Measurements from ENCODE around the gene SMDT1. TPM values are rescaled to one million over a fixed set of nuclear protein-coding genes. Genes with fewer than 3 reads are reported as not detected.

Gene SMDT1
- 100 to 1,000 TPM; 124 to 190 (median 153) TPM for total RNA-seq
- polyA plus RNA-seq, result 188 TPM
- long read RNA-seq, donor 1, transcript SMDT1-201 (3 exons, 1,567 nt), result major isoform, 98 of 109 reads
- long read RNA-seq, donor 1, partial matches to known transcripts, result 0 of 109 reads
- long read RNA-seq, donor 1, other reads (novel, unspliced or antisense), result 5 of 109 reads
- long read RNA-seq, donor 2, transcript SMDT1-202 (3 exons, 591 nt), result minor isoform, 6 of 111 reads
- long read RNA-seq, donor 2, transcript SMDT1-201 (3 exons, 1,567 nt), result major isoform, 102 of 111 reads
- long read RNA-seq, donor 2, partial matches to known transcripts, result 1 of 111 reads
- long read RNA-seq, donor 2, other reads (novel, unspliced or antisense), result 2 of 111 reads
- long read RNA-seq, donor 3, transcript SMDT1-201 (3 exons, 1,567 nt), result major isoform, 35 of 39 reads
- long read RNA-seq, donor 3, partial matches to known transcripts, result 0 of 39 reads
- long read RNA-seq, donor 3, other reads (novel, unspliced or antisense), result 3 of 39 reads
- long read RNA-seq, donor 4, transcript SMDT1-201 (3 exons, 1,567 nt), result major isoform, 89 of 99 reads
- long read RNA-seq, donor 4, transcript SMDT1-202 (3 exons, 591 nt), result minor isoform, 7 of 99 reads
- long read RNA-seq, donor 4, partial matches to known transcripts, result 1 of 99 reads
- long read RNA-seq, donor 4, other reads (novel, unspliced or antisense), result 2 of 99 reads

- no peaks in the 10 kb centered on the region for H3K9me3 ChIP-seq (ENCODE audit: control insufficient read depth, low read length)
- peaks cover 9% of the 10 kb centered on the region for H3K4me1 ChIP-seq (ENCODE audit: control insufficient read depth, insufficient read depth, low read length)
- peak within 1 kb of the TSS; percentile 72 for H3K4me3 ChIP-seq (ENCODE audit: low read length)
- intact Hi-C loops (cut with DNase I), result loop anchor here in 1 of 4 donors (10.0 kb wide), 1 partner anchor 365 kb away; no protein-coding TSS in a partner anchor
- peak; percentile 100 for DNase-seq
- WGBS, result under 1% methylated on average over 71 of the region's 71 CpGs
- peak within 1 kb of the TSS; percentile 99 for H3K27ac ChIP-seq (ENCODE audit: low read length)
- peak; percentile 94 to 97 for ATAC-seq
- H3K27me3 ChIP-seq (ENCODE audit: control insufficient read depth, insufficient read depth), result no peaks in the 10 kb centered on the region
These were observed at the start of gene SMDT1 for GRCh38 chr22:42079319-42080251. SMDT1 (plus strand) TSS chr22:42079700; CDS start chr22:42079769, 69 bp downstream.

GRCh38 chr22:42033263-42034181 is 46.0 kb upstream of the SMDT1 start:
- Histone ChIP-seq H3K27me3 (ENCODE audit: control insufficient read depth, insufficient read depth) (no peaks in the 10 kb centered on the region), H3K9me3 (ENCODE audit: control insufficient read depth, low read length) (no peaks in the 10 kb centered on the region), H3K4me1 (ENCODE audit: control insufficient read depth, insufficient read depth, low read length) (no peaks in the 10 kb centered on the region), H3K27ac (ENCODE audit: low read length) (no peak overlapping the region), H3K4me3 (ENCODE audit: low read length) (no peak overlapping the region)
- DNase-seq (no peak), ATAC-seq (no peak)
- WGBS, result 94% methylated on average over 5 of the region's 5 CpGs
- intact Hi-C loops (cut with DNase I), result no loop called here

GRCh38 chr22:42035256-42035655 is 44.2 kb upstream of the SMDT1 start:
- DNase-seq, result no peak
- Histone ChIP-seq H3K4me1 (ENCODE audit: control insufficient read depth, insufficient read depth, low read length) (no peaks in the 10 kb centered on the region), H3K27ac (ENCODE audit: low read length) (no peak overlapping the region), H3K4me3 (ENCODE audit: low read length) (no peak overlapping the region), H3K27me3 (ENCODE audit: control insufficient read depth, insufficient read depth) (no peaks in the 10 kb centered on the region), H3K9me3 (ENCODE audit: control insufficient read depth, low read length) (no peaks in the 10 kb centered on the region)
- ATAC-seq, result no peak
- intact Hi-C loops (cut with DNase I), result no loop called here
- 88% methylated on average over 8 of the region's 8 CpGs for WGBS

- H3K27ac ChIP-seq (ENCODE audit: low read length), result no peak overlapping the region
- ATAC-seq, result no peak
- 94% methylated on average over 5 of the region's 5 CpGs for WGBS
- intact Hi-C loops (cut with DNase I), result no loop called here
- H3K27me3 ChIP-seq (ENCODE audit: control insufficient read depth, insufficient read depth), result no peaks in the 10 kb centered on the region
- no peaks in the 10 kb centered on the region for H3K4me1 ChIP-seq (ENCODE audit: control insufficient read depth, insufficient read depth, low read length)
- H3K9me3 ChIP-seq (ENCODE audit: control insufficient read depth, low read length), result no peaks in the 10 kb centered on the region
- DNase-seq, result no peak
- H3K4me3 ChIP-seq (ENCODE audit: low read length), result no peak overlapping the region
These were observed 40.2 kb upstream of the SMDT1 start for GRCh38 chr22:42039271-42039670.

- Histone ChIP-seq H3K9me3 (ENCODE audit: control insufficient read depth, low read length) (no peaks in the 10 kb centered on the region), H3K4me1 (ENCODE audit: control insufficient read depth, insufficient read depth, low read length) (no peaks in the 10 kb centered on the region), H3K4me3 (ENCODE audit: low read length) (no peak overlapping the region), H3K27me3 (ENCODE audit: control insufficient read depth, insufficient read depth) (no peaks in the 10 kb centered on the region), H3K27ac (ENCODE audit: low read length) (no peak overlapping the region)
- intact Hi-C loops (cut with DNase I), result no loop called here
- DNase-seq, result no peak
- no peak for ATAC-seq
These were observed 37.7 kb upstream of the SMDT1 start for GRCh38 chr22:42041784-42042183.

- Histone ChIP-seq H3K27ac (ENCODE audit: low read length) (no peak overlapping the region), H3K27me3 (ENCODE audit: control insufficient read depth, insufficient read depth) (no peaks in the 10 kb centered on the region), H3K9me3 (ENCODE audit: control insufficient read depth, low read length) (no peaks in the 10 kb centered on the region), H3K4me3 (ENCODE audit: low read length) (no peak overlapping the region), H3K4me1 (ENCODE audit: control insufficient read depth, insufficient read depth, low read length) (no peaks in the 10 kb centered on the region)
- WGBS, result 61% methylated on average over 2 of the region's 2 CpGs
- ATAC-seq, result no peak
- intact Hi-C loops (cut with DNase I), result no loop called here
- no peak for DNase-seq
These were observed 28.8 kb upstream of the SMDT1 start for GRCh38 chr22:42050641-42051180.

- DNase-seq, result no peak
- ATAC-seq, result no peak
- no peak overlapping the region for H3K27ac ChIP-seq (ENCODE audit: low read length)
These were observed 26.7 kb upstream of the SMDT1 start for GRCh38 chr22:42052765-42053164.

GRCh38 chr22:42056757-42057511 is 22.6 kb upstream of the SMDT1 start:
- ATAC-seq (no peak), DNase-seq (no peak)
- no peak overlapping the region for H3K4me3 ChIP-seq (ENCODE audit: low read length)
- no peaks in the 10 kb centered on the region for H3K9me3 ChIP-seq (ENCODE audit: control insufficient read depth, low read length)
- H3K27ac ChIP-seq (ENCODE audit: low read length), result no peak overlapping the region
- no peaks in the 10 kb centered on the region for H3K27me3 ChIP-seq (ENCODE audit: control insufficient read depth, insufficient read depth)
- H3K4me1 ChIP-seq (ENCODE audit: control insufficient read depth, insufficient read depth, low read length), result no peaks in the 10 kb centered on the region
- WGBS, result 99% methylated on average over 1 of the region's 1 CpG
- intact Hi-C loops (cut with DNase I), result no loop called here

More at GRCh38 chr22:42052765-42053164, 26.7 kb upstream of the SMDT1 start:
- Histone ChIP-seq H3K4me1 (ENCODE audit: control insufficient read depth, insufficient read depth, low read length) (no peaks in the 10 kb centered on the region), H3K4me3 (ENCODE audit: low read length) (no peak overlapping the region), H3K9me3 (ENCODE audit: control insufficient read depth, low read length) (no peaks in the 10 kb centered on the region), H3K27me3 (ENCODE audit: control insufficient read depth, insufficient read depth) (no peaks in the 10 kb centered on the region)
- WGBS, result 82% methylated on average over 3 of the region's 3 CpGs
- intact Hi-C loops (cut with DNase I), result no loop called here

GRCh38 chr22:42060489-42060888 is 19.0 kb upstream of the SMDT1 start:
- DNase-seq, result no peak
- 97% methylated on average over 5 of the region's 5 CpGs for WGBS
- H3K27ac ChIP-seq (ENCODE audit: low read length), result no peak overlapping the region
- no peak overlapping the region for H3K4me3 ChIP-seq (ENCODE audit: low read length)
- no peaks in the 10 kb centered on the region for H3K27me3 ChIP-seq (ENCODE audit: control insufficient read depth, insufficient read depth)
- intact Hi-C loops (cut with DNase I), result no loop called here
- ATAC-seq, result no peak
- no peaks in the 10 kb centered on the region for H3K4me1 ChIP-seq (ENCODE audit: control insufficient read depth, insufficient read depth, low read length)
- H3K9me3 ChIP-seq (ENCODE audit: control insufficient read depth, low read length), result no peaks in the 10 kb centered on the region
